GM15510 (cell line): ENCODE measurements around the gene ATP8B3.

Experiments
- POLR2A ChIP-seq: IDR thresholded peaks from 3 replicates; pipeline ENCODE4 v1.6.1; 2011; ENCODE audit warnings: borderline replicate concordance; ENCODE audit not compliant: insufficient read length; ENCODE audit errors: extremely low read depth

Gene ATP8B3

DNA sequence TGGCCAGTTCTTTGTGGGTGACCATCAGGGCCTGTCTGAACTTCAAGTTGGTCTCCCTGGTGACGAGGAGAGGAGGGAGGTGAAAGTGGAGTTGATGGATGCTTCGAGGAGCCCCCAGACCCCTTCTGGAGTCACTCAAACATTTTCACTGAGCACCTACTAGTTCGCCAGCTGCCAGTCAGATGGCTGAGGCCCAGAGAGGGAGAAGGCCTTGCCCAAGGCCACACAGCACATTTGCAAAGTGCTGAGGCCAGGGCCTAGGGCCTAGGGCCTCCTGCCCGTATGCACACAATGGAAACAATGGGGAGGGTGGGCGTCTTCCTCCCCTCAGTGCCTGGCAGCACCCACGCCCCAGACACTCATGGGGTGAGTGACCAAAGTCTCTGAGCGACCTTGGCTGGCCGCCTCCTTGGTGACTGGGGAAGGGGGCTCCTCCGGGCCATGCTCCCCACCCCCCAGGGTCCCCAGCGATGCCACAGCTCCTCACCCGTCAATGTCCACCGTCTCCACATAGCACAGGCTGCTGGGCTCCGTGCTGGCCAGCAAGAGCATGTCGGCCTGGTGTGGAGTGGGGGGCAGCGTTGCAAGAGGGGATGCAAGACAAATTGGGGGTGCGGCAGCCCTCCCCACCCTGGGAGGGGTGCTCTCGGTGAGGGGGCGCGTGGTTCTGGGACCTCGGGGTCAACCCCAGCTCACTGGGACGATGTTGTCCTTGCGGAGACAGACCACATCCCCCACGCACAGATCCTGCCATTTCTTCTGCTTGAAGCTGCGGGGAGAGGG lies 6.5 kb downstream of the ATP8B3 start:
- TF ChIP-seq POLR2A: no peak

DNA sequence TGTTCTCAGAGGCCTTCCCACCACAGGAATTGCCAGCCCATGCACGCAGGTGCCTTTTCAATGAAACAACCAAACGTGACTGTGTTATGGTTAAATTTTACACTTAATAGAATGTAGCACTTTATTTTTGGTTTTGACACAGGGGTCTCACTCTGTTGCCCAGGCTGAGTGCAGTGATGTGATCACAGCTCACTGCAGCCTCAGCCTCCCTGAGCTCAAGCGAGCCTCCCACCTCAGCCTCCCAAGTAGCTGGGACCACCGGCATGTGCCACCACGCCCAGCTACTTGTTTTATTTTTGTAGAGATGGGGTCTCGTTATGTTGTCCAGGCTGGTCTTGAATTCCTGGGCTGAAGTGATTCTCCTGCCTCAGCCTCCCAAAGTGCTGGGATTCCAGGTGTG lies 7.2 kb downstream of the ATP8B3 start:
- no peak for TF ChIP-seq POLR2A

DNA sequence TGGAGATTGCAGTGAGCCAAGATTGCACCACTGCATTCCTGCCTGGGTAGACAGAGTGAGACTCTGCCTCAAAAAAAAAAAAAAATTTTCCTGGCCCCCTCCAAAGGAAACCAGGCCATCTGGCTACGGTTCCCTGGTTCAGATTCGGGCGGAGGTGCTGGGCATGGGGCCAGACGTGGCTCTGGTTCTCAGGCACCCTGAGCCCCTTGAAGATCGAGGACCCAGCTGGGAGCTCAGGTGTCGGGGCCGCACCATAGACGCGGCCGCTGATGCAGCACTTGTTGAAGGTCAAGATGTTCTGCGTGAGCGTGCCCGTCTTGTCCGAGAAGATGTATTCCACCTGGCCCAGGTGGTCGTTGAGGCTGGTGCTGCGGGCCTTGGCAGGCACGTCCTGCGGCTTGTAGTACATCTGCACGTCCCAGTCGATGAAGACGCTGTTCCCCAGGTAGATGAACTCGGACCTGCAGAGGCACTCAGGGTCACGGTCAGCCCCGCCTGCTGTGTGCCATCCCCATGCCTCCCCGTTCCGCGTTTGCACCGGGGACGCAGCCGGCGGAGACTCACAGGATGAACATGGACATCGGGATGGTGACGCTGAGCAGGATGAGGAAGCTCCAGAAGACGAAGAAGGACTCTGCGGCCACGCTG lies 12.3 kb downstream of the ATP8B3 start:
- TF ChIP-seq POLR2A: no peak

DNA sequence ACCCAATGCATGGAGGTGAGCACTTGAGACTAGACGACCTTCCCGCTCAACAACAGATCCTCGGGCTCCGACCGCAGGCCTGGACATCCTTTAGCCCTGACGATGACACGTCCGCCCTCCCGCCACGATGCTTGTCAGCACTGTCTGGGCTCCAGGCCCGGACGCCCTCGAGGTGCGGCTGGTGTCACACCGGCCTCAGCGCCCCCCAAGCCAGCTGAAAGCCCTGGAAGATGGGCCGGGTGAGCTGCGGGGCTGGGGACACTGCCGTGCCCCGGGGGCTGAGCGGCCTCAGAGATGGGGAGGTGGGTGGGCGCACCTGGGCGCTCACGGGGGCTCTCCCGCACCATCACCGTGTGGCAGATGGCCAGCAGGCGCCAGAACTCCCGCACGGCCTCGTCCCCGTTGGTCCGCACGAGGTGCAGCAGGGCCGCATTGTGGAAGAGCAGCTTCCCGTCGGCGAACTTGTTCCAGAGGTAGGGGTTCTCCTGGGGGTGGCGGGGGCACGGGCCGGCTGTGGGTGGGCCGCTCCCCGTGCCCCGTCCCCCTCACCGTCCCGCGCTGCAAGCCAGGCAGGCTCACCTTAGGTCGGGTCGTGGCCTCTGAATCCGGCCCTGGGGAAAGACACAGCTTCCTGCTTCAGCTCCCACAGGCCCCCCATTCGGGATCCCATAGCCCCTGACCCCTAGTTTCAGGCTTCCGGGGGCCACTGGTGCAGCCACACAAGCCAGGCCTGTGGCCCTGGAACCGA lies 15.5 kb downstream of the ATP8B3 start:
- TF ChIP-seq POLR2A: no peak

DNA sequence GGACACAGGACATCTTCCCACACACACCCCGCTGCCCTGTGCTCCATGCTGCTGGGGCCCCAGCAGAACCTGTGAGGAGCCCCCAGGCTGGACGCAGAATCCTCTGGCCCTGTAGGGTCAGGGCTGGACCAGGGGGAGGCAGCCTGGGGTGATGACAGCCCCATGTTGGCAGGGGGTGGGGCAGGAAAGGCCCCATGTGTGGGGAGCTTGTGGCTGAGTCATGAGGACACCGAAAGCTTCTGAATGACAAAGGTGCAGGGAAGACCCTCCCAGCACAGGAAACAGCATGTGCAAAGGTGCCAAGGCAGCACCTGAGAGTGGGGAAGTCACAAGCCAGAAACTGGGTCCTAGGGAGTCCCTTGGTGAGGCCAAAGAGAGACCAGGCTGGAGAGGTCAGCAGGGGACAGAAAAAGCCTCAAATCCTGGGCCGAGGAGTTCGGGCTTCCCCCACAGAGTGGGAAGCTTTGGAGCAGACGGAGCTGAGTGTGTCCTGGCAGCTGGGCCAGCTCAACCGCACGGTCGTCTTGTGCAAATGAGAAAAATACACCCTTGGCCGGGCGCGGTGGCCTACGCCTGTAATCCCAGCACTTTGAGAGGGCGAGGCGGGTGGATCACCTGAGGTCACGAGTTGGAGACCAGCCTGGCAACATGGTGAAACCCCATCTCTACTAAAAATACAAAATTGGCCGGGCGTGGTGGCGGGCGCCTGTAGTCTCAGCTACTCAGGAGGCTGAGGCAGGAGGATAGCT lies 17.5 kb downstream of the ATP8B3 start:
- no peak for TF ChIP-seq POLR2A

DNA sequence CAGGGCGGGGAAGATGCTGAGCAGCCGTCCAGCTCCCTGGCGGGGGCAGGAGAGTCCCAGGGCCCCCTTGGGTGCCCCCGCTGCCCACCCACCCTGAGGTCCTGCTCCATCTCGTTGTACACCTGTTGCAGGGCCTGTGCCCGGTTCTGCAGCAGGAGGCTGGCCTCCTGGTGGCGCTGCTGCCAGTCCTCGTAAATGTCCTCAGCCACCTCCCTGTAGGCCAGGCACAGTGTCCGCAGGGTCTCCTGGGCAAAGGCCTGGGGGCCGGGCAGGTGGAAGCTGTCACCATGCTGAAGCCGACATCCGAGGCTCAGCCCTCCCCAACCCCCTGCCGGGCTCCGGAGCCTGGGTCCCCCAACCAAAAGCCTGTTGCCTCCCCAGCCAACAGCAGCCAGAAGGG lies 20.2 kb downstream of the ATP8B3 start:
- no peak for TF ChIP-seq POLR2A

DNA sequence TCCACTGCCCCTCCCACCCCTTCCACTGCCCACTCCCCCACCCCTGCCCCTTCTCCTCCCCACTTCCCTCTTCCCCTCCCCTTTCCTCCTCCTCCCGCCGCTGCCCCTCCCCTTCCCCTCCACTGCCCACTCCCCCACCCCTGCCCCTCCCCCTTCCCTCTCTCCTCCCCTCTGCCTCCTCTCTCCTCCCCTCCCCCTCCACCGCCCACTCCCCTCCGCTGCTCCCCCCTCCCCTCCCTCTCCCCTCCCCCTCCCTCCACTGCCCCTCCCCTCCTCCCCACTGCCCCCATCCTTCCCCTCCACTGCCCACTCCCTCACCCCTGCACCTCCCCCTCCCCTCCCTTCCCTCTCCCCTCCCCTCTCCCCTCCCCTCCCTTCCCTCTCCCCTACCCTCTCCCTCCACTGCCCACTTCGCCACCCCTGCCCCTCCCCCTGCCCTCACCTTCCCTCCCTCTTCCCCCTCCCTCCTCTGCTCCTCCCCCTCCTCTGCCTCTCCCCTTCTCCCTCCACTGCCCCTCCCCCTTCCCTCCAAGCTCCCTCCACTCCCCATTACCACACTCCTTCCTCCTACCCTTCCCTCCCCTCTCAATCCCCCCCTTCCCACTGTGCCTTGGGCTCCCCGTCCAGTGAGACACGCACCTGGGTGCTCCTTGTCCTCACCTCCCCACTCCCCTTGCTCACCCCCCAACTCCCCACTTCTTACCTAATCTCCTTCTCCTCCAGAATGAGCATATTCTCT lies 21.9 kb downstream of the ATP8B3 start:
- no peak for TF ChIP-seq POLR2A

DNA sequence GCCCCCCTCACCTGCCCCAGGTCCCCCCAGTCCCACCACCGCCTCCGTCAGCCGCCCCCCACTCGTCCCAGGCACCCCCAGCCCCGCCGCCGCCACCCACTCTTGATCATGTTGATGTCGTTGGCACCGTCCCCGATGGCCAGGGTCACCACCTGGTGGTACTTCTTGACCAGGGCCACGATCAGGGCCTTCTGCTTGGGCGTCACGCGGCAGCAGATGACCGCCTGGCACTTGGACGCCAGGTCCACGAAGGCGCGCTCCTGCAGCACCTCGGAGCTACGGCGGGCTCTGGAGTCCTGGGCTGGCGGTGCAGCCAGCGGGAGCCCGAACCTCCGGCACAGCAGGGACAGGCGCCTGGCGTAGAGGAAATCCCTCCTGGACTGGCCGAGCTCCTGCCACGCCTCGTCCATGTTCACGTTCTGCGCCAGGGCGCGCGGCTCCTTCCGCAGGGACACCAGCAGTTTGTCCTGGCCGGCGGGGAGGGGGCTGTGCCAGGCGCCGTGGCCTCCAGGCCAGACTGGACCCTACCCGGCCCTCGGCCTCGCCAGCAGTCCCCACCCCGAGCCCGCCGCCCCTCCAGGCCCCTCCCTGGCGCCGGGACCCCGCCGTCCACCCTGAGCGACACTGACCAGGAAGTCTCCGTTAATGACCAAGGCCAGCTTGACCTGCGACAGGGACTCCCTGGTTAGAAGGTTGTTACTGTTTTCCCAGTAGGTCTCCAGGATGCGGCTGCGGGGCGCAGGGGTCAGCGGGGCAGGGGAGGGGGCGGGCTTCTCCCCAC lies 22.6 kb downstream of the ATP8B3 start:
- no peak for TF ChIP-seq POLR2A

DNA sequence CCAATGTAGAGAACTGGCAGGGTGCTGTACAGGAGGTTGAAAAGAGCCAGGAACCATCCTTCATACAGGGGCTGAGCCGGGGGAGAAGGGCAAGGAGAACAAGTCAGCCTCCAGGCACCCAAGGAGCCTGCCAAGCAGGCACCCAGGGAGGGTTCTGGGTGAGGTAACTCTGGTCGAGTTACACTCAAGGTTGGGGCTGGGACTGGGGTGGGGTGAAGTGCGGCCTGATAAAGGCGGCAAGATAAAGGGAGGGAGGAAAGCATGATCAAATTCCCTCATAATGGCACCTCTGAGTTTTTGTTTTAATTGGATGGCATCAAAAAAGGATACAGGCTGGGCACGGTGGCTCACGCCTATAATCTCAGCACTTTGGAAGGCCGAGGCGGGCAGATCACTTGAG lies 25.0 kb downstream of the ATP8B3 start:
- TF ChIP-seq POLR2A: no peak

DNA sequence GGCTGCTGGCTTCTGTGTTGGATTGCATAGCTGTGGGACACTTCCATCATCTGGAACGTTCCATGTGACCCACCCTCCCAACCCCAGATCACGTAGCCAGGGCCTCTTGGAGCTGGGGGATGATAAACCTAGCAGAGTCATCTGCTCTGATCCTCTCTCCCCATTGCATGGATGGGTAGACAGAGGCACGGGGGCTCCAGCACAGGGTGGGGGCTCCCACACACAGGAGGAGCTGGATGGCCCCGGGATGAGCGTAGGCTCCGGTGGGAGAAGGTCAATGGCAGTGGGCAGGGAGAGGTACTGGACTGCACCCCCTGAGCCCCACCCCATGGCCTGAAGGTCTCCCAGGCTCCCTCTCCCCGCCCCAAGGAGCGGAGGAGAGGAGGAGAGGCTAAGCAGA lies 25.4 kb downstream of the ATP8B3 start:
- TF ChIP-seq POLR2A: no peak

DNA sequence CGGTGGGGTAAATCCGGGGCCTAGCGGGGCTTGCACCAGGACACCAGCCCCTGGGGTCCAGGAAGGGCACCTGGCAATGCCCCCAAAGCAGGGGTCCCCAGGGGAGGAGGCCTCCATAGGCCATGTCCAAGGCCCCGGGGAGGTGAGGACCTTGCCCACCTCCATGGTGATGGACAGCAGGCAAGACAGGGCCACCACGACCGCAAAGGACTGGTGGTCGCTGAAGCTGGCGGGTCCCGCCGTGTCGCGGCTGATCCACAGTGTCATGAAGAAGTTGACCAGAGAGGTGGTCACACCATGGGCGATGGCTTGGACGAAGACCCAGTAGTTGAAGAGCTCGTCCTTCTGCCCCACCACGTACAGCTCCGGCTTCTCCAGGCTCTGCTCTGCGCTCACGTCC lies 26.8 kb downstream of the ATP8B3 start:
- no peak for TF ChIP-seq POLR2A

DNA sequence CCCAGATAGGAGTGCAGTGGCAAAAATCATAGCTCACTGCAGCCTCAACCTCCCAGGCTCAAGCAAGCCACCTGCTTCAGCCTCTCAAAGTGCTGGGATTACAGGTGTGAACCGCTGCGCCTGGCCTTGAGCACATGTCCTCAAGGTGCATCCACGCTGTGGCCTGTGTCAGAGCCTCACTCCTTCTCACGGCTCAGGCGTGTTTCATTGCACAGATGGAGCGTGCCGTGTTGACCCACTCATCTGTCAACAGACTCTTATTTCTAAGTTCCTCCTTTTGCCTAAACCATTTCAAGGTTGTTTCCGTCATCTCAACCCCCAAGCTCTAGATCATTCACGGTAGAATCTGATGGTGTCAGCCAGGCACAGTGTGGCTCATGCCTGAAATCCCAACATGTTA lies 28.2 kb downstream of the ATP8B3 start:
- TF ChIP-seq POLR2A: no peak

DNA sequence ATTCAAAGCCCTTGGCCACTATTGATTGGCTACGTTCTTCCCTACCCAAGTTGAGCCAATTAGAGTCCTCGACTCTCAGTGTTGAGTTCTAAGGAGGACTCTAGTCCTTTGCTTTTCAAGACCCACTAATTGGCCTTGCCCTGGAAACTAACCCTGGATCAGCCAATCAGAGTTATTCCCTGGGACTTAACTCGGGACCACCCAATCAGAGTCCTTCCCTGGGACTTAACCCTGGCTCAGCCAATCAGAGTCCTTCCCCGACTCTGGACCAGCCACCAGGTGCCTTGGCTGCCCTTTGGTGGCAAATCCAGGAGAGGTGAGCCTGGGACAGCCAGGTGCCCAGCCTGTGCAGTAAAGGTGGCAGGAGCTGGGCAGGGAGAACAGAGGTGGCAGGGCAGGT lies 28.7 kb downstream of the ATP8B3 start:
- no peak for TF ChIP-seq POLR2A

DNA sequence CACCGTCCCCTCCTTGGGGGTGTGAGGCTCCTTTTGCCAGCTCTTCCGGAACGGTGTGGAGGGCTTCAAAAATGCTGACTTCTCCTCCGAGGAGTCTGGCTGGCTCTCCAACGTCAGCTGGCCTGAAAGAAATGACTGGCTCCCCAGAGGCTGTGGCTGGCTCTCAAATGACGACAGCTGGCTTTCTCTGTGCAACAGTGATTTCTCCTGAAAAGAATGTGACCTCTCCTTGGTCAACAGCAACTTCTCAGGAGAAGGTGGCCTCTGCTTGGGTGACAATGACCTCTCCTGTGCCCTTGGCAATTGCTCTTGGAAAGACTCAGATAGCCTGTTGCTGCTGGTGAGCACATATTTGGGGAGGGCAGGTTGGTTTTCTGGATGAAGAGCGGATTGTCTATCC lies 29.6 kb downstream of the ATP8B3 start:
- no peak for TF ChIP-seq POLR2A

DNA sequence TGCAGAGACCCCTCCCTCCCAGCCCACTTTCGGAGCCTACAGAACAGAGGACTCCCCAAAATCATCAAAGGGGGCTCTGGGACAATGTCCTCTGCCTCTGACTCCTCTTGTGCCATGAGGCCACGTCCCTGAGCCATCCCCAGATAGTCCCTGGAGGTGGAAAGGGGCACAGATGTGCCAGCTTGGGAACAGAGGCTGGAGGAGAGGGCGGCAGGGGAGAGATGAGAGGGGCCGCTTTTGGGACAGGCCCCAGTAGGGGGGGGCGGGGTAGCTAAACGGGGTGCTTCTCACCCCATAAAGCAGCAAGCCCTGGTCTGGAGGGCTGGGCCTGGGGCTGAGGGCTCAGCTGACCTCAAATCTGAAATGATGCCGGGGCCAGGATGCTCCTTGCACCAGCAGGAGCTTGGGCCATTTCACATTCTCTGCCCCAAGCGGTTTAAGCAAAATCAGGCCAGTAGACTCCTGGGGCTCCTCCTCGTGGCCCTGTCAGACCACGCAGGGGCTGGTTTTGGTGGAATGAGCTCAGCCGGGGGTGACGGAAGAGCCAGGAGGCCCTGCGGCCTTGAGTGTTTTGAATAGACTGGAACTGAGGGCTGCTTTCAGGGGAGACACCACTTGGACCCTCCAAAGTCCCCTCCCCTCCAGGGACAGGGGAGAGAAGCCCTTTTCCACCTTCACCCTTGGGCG lies 31.7 kb downstream of the ATP8B3 start:
- no peak for TF ChIP-seq POLR2A
